ENCODE results near the gene GPC6. TPM values are rescaled to one million over a fixed set of nuclear protein-coding genes. Genes with fewer than 3 reads are reported as not detected.

The GPC6 gene
- polyA plus RNA-seq, 1 of the 3 experiments (the other 2 are of a cell fraction) = 6.7 TPM

- Histone ChIP-seq H2AFZ (ENCODE audit: low read depth) (no peak overlapping the region), H4K20me1 (ENCODE audit: insufficient read depth) (no peaks in the 10 kb centered on the region), H3K79me2 (ENCODE audit: insufficient read depth) (no peaks in the 10 kb centered on the region), H3K4me1 (ENCODE audit: control insufficient read depth in 1 of 2, insufficient read depth in 2 of 2, low read depth in 1 of 2, low read length in 1 of 2) (no peaks in the 10 kb centered on the region; a peak in 1 of 4 replicates), H3F3A (replicated peaks; ENCODE audit: insufficient read depth) (no peaks in the 10 kb centered on the region), H3K9me3 (no peaks in the 10 kb centered on the region), H3K4me2 (no peak overlapping the region), H3K9me2 (no peaks in the 10 kb centered on the region), H3K4me3 (ENCODE audit: low read depth in 2 of 2, low read length in 1 of 2) (no peak overlapping the region), H3K27ac (ENCODE audit: low read depth in 2 of 2, low read length in 1 of 2) (no peak overlapping the region), H3K27me3 (ENCODE audit: insufficient read depth) (no peaks in the 10 kb centered on the region), H3K9ac (no peak overlapping the region), H3K36me3 (replicated peaks in 1 of 2; ENCODE audit: control insufficient read depth in 1 of 2, insufficient read depth in 2 of 2, low read length in 1 of 2) (no peaks in the 10 kb centered on the region)
- 89% methylated on average over 6 of the region's 6 CpGs for WGBS (ENCODE audit: low lambda C conversion rate)
- TF ChIP-seq MXI1 (IDR thresholded peaks at IDR 0.05; ENCODE audit: low read depth, low read length) (no peak), JUND (IDR thresholded peaks at IDR 0.05) (no peak), GATA2 (CRISPR knock-in tag; IDR thresholded peaks at IDR 0.05) (no peak), MAX (IDR thresholded peaks at IDR 0.05; ENCODE audit: low read depth) (no peak), NFIC (IDR thresholded peaks at IDR 0.05; ENCODE audit: borderline replicate concordance) (no peak), ZBTB33 (IDR thresholded peaks at IDR 0.05; ENCODE audit: borderline replicate concordance, low read depth) (no peak)
- TF ChIP-seq, protein P1, sequence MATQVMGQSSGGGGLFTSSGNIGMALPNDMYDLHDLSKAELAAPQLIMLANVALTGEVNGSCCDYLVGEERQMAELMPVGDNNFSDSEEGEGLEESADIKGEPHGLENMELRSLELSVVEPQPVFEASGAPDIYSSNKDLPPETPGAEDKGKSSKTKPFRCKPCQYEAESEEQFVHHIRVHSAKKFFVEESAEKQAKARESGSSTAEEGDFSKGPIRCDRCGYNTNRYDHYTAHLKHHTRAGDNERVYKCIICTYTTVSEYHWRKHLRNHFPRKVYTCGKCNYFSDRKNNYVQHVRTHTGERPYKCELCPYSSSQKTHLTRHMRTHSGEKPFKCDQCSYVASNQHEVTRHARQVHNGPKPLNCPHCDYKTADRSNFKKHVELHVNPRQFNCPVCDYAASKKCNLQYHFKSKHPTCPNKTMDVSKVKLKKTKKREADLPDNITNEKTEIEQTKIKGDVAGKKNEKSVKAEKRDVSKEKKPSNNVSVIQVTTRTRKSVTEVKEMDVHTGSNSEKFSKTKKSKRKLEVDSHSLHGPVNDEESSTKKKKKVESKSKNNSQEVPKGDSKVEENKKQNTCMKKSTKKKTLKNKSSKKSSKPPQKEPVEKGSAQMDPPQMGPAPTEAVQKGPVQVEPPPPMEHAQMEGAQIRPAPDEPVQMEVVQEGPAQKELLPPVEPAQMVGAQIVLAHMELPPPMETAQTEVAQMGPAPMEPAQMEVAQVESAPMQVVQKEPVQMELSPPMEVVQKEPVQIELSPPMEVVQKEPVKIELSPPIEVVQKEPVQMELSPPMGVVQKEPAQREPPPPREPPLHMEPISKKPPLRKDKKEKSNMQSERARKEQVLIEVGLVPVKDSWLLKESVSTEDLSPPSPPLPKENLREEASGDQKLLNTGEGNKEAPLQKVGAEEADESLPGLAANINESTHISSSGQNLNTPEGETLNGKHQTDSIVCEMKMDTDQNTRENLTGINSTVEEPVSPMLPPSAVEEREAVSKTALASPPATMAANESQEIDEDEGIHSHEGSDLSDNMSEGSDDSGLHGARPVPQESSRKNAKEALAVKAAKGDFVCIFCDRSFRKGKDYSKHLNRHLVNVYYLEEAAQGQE (IDR thresholded peaks at IDR 0.05; ENCODE audit: low read depth, low read length) = no peak
- no peak for DNase-seq
- CTCF ChIA-PET = interaction anchor here (1.1 kb wide), 1 partner anchor 9 kb away, joined by 3 read pairs; no protein-coding TSS in a partner anchor
- POLR2A ChIA-PET = no interaction called here
These were observed 1000.8 kb downstream of the GPC6 start for GRCh38 chr13:94227255-94227879.

GRCh38 chr13:94228763-94229162, 1002.2 kb downstream of the GPC6 start:
- no peak for DNase-seq
- whole genome bisulfite sequencing (ENCODE audit: low lambda C conversion rate) = 91% methylated on average over 1 of the region's 1 CpG
- Histone ChIP-seq H3K79me2 (ENCODE audit: insufficient read depth) (no peaks in the 10 kb centered on the region), H3K4me1 (ENCODE audit: control insufficient read depth in 1 of 2, insufficient read depth in 2 of 2, low read depth in 1 of 2, low read length in 1 of 2) (peaks cover 0 to 2% of the 10 kb centered on the region in 2 experiments; a peak in 1 of 4 replicates), H3K27me3 (ENCODE audit: insufficient read depth) (no peaks in the 10 kb centered on the region), H3K9me3 (no peaks in the 10 kb centered on the region), H3K4me2 (no peak overlapping the region), H3K9ac (no peak overlapping the region), H3F3A (replicated peaks; ENCODE audit: insufficient read depth) (peaks cover 3% of the 10 kb centered on the region), H4K20me1 (ENCODE audit: insufficient read depth) (no peaks in the 10 kb centered on the region), H2AFZ (ENCODE audit: low read depth) (no peak overlapping the region), H3K36me3 (replicated peaks in 1 of 2; ENCODE audit: control insufficient read depth in 1 of 2, insufficient read depth in 2 of 2, low read length in 1 of 2) (no peaks in the 10 kb centered on the region), H3K4me3 (ENCODE audit: low read depth in 2 of 2, low read length in 1 of 2) (no peak overlapping the region), H3K27ac (ENCODE audit: low read depth in 2 of 2, low read length in 1 of 2) (peak overlapping the region in 1 of 2 experiments; percentile 7; a peak in 1 of 4 replicates), H3K9me2 (no peaks in the 10 kb centered on the region)
- CTCF ChIA-PET = no interaction called here
- POLR2A ChIA-PET = no interaction called here
- TF ChIP-seq YY1 (IDR thresholded peaks at IDR 0.05; ENCODE audit: low read depth) (no peak), GABPA (IDR thresholded peaks at IDR 0.05; ENCODE audit: low read depth) (no peak), MAX (IDR thresholded peaks at IDR 0.05; ENCODE audit: low read depth) (no peak), PBX3 (IDR thresholded peaks at IDR 0.05) (no peak), FOXJ3 (CRISPR knock-in tag; IDR thresholded peaks at IDR 0.05) (no peak), MXI1 (IDR thresholded peaks at IDR 0.05; ENCODE audit: low read depth, low read length) (no peak), SIN3A (IDR thresholded peaks at IDR 0.05; ENCODE audit: borderline replicate concordance, low read depth, low read length) (no peak), CHD2 (IDR thresholded peaks at IDR 0.05; ENCODE audit: low read length, partially characterized antibody) (no peak), RXRA (IDR thresholded peaks at IDR 0.05; ENCODE audit: borderline replicate concordance, low read depth) (no peak), SMC3 (IDR thresholded peaks at IDR 0.05; ENCODE audit: low read depth, low read length) (no peak), ZBTB33 (IDR thresholded peaks at IDR 0.05; ENCODE audit: borderline replicate concordance, low read depth) (no peak)
- TF ChIP-seq, protein P2, sequence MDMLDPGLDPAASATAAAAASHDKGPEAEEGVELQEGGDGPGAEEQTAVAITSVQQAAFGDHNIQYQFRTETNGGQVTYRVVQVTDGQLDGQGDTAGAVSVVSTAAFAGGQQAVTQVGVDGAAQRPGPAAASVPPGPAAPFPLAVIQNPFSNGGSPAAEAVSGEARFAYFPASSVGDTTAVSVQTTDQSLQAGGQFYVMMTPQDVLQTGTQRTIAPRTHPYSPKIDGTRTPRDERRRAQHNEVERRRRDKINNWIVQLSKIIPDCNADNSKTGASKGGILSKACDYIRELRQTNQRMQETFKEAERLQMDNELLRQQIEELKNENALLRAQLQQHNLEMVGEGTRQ (IDR thresholded peaks at IDR 0.05; ENCODE audit: borderline replicate concordance, low read depth, low read length) = no peak
